PC-3 (cell line): ENCODE results near the gene KAT6B.

Experiments
- EZH2 ChIP-seq: fragments of 300-600 bp; sonication (generic); IDR thresholded peaks from one replicate; pipeline ENCODE4 v1.6.1; 2017; ENCODE audit warnings: antibody characterized with exemption, mild to moderate bottlenecking, low read length; ENCODE audit not compliant: unreplicated experiment
- TF ChIP-seq, protein P1 (sequence below): fragments of 300-600 bp; sonication (generic); conservative IDR thresholded peaks from 2 replicates; pipeline ENCODE4 v1.5.1; 2017; ENCODE audit warnings: antibody characterized with exemption, low read depth, mild to moderate bottlenecking, low read length

DNA sequence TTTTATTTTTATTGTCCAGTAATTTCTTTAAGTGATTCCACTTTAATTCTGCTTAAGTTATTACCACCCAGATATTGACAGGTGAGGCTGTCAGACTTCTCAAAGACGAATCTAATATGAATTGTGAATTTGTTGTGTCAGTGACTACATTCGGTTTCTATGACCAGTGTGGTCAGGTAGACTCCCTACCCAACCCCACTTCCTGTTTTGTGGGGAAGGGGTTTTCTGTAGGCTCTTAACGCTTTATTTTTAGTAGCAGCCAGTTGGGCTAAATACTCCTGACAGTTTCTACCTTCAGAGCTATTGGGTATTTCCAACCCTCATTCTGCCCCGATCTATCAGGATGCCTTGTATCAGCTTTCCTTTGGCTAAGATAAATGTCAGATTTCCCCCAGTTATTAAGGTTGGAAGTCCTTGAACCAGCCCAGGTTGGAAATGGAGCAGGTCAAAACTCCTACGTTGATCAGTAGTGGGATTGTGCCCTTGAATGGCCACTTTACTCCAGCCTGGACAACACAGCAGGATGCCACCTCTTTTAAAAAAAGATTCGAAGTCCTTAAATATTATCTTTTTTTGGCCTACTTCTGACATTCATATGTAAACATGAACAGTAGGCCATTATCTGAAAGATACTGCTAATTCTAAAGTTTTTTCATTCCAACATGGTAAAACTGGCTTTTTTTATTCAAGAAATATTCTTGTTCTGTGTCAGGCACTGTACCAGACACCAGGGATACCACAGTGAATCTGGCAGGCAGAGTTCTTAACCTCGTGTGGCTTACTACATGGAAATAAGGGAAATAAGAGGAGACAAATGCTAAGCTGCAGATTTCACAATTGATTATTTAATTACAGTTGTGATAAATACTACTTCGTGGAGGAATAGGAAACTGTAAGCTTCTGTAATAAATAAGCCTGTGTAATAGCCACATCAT is 151.8 kb downstream of the KAT6B start:
- TF ChIP-seq, protein P1, sequence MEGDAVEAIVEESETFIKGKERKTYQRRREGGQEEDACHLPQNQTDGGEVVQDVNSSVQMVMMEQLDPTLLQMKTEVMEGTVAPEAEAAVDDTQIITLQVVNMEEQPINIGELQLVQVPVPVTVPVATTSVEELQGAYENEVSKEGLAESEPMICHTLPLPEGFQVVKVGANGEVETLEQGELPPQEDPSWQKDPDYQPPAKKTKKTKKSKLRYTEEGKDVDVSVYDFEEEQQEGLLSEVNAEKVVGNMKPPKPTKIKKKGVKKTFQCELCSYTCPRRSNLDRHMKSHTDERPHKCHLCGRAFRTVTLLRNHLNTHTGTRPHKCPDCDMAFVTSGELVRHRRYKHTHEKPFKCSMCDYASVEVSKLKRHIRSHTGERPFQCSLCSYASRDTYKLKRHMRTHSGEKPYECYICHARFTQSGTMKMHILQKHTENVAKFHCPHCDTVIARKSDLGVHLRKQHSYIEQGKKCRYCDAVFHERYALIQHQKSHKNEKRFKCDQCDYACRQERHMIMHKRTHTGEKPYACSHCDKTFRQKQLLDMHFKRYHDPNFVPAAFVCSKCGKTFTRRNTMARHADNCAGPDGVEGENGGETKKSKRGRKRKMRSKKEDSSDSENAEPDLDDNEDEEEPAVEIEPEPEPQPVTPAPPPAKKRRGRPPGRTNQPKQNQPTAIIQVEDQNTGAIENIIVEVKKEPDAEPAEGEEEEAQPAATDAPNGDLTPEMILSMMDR, result no peak
- no peak for TF ChIP-seq EZH2
